ENCODE results near the gene TPCN2. TPM values are rescaled to one million over a fixed set of nuclear protein-coding genes. Genes with fewer than 3 reads are reported as not detected.
A peak's percentile ranks its signal among the peaks of the same experiment; 100 is the strongest.

Gene TPCN2
- total and polyA plus RNA-seq, 2 of the 8 experiments (the other 6 are each of a cell fraction or from before 2014, with no cell fraction given): 9.7 to 18.6 TPM

DNA sequence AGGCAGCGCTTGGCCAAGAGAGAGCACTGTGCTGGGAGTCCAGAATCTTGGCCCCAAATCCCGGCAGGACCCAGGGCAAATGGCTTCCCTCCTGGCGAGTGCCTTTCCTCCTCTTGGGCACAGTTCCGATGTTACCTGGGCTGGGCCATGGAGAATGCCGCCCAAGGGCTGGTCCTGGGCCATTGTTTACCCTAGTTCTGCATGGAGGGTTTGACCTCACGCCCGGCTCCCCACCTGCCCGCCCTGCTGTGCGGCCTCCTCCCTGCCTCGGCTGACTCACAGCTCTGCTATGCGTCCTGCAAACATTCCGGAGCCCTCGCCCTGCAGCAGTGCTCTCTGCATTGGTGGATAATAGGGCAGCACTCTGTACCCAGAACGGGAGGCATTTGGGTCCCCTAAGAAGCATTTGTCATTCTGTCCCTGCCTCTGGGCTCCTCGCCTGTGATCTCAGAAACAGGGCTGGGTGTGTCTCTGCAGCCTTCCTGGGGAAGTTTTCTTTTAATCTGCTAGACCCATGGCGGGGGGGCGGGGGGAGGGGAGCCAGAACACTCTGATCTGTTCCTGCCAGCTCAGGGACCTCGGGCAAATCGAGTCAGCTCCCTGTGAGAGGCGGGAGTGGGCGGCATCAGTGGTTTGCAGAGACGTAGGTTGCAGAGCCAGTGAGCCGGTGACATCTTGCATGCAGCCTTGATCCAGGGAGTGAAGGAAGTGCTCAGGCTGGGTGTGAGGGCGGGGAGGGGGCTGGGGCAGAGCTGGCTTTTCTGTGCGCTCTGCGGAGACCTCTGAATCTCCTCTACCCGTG, 74.1 kb downstream of the TPCN2 start (continued):
- TF ChIP-seq GTF2F1 (IDR thresholded peaks at IDR 0.05; ENCODE audit: borderline replicate concordance, low read depth, low read length) (no peak), POLR2AphosphoS5 (IDR thresholded peaks at IDR 0.05; ENCODE audit: low read depth, low read length) (peak; percentile 22; the same call in 1 of the 2 replicates), CEBPB (IDR thresholded peaks at IDR 0.05; ENCODE audit: low read depth, low read length) (no peak), BACH1 (IDR thresholded peaks at IDR 0.05; ENCODE audit: low read length) (no peak), EGR1 (IDR thresholded peaks at IDR 0.05; ENCODE audit: borderline replicate concordance, low read depth, low read length) (peak; percentile 68), FOSL1 (IDR thresholded peaks at IDR 0.05; ENCODE audit: insufficient read depth, low read depth, low read length) (0 out of 2 replicates have a peak, but pooled peaks have one; percentile 73), CBX5 (IDR thresholded peaks at IDR 0.05; ENCODE audit: low read depth, low read length) (no peak), TBP (IDR thresholded peaks at IDR 0.05; ENCODE audit: low read depth, low read length) (peak; percentile 26; the same call in 1 of the 2 replicates), NRF1 (IDR thresholded peaks at IDR 0.05; ENCODE audit: low read depth, low read length) (no peak), CTBP2 (IDR thresholded peaks at IDR 0.05; ENCODE audit: borderline replicate concordance, insufficient read depth, insufficient read length, low read length) (no peak), JUN (IDR thresholded peaks at IDR 0.05; ENCODE audit: low read depth, low read length) (peak; percentile 95), RAD21 (IDR thresholded peaks at IDR 0.05 in 1 of 2, conservative IDR thresholded peaks at IDR 0.05 in 1 of 2; ENCODE audit: low read depth in 2 of 2, low read length in 2 of 2) (peak in 1 of 2 experiments; percentile 9; a peak in 1 of 4 replicates), ZNF274 (IDR thresholded peaks at IDR 0.05; ENCODE audit: borderline replicate concordance, extremely low read depth, low read length) (no peak), HDAC2 (IDR thresholded peaks at IDR 0.05; ENCODE audit: borderline replicate concordance in 1 of 2, low read depth in 2 of 2, low read length in 2 of 2) (peak in 1 of 2 experiments; percentile 78; a peak in 1 of 4 replicates), CREB1 (IDR thresholded peaks at IDR 0.05) (peak; percentile 65), CHD1 (IDR thresholded peaks at IDR 0.05; ENCODE audit: low read depth, low read length) (no peak)
- TF ChIP-seq, protein P1, sequence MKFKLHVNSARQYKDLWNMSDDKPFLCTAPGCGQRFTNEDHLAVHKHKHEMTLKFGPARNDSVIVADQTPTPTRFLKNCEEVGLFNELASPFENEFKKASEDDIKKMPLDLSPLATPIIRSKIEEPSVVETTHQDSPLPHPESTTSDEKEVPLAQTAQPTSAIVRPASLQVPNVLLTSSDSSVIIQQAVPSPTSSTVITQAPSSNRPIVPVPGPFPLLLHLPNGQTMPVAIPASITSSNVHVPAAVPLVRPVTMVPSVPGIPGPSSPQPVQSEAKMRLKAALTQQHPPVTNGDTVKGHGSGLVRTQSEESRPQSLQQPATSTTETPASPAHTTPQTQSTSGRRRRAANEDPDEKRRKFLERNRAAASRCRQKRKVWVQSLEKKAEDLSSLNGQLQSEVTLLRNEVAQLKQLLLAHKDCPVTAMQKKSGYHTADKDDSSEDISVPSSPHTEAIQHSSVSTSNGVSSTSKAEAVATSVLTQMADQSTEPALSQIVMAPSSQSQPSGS (IDR thresholded peaks at IDR 0.05; ENCODE audit: low read length): no peak
- TF ChIP-seq, protein P2, sequence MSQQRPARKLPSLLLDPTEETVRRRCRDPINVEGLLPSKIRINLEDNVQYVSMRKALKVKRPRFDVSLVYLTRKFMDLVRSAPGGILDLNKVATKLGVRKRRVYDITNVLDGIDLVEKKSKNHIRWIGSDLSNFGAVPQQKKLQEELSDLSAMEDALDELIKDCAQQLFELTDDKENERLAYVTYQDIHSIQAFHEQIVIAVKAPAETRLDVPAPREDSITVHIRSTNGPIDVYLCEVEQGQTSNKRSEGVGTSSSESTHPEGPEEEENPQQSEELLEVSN (IDR thresholded peaks at IDR 0.05): peak; percentile 32; the same call in 1 of the 2 replicates
- TF ChIP-seq, protein P3, sequence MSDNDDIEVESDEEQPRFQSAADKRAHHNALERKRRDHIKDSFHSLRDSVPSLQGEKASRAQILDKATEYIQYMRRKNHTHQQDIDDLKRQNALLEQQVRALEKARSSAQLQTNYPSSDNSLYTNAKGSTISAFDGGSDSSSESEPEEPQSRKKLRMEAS (IDR thresholded peaks at IDR 0.05): peak; percentile 79
